Fibroblast of upper back skin (primary cell): ENCODE measurements around the gene GET4.

Experiments
- DNase-seq: peaks from one replicate; pipeline ENCODE4 v3.0.0-alpha.2; 2013

GET4 gene

DNA sequence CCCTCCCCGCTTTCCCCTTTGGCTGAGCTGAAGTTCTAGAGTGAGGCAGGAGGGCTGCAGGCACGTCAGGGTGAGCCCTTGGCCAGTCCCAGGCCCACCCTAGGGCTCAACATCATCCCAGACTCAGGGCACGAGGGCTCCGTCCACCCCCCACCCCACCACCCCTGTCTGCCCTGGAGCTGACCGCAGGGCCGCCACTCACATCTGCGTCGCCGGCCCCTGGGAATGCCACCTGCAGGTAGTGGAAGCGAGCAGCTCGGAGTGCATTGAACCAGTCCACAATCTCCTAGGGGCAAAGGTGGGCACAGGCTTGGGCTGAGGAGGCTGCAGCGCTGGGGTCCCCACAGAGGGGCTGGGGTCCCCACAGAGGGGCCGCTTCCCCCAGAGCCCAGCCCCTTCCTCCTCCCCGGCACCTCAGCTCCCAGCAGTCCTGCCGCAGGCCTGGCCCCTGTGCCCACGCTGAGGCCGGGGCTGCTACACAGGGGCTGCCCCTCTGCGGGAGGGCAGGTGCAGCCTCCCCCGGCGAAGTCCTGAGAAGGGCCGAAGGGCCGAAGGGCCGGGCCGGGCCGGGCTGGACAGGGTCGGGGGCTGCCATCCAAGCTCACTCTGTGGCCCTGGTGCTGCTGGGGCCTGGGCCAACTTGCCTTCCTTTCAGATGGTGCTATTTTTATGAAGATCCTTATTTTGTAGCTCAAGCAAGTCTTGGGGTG, 24.1 kb downstream of the GET4 start:
- no peak for DNase-seq

DNA sequence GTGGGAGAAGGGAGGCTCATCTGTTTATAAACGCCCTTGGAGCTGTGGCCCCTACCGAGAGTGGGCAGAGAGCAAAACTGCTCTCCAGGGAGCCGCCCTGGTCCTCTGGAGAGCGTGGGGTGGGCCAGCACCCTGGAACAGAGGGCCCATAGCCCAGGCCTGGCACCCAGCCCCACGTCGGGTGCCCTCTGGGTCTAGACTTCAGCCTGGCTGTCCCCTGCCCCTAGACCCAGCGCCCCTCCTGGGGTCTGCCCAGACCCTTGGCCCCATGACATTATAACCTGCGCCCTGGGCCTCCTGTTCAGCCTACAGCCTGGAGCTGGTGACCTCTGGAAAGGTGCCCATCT, 24.7 kb downstream of the GET4 start:
- DNase-seq: no peak

- DNase-seq: peak; percentile 79
These were observed 25.2 kb downstream of the GET4 start for GRCh38 chr7:901388-902154.

GRCh38 chr7:902996-903395, 26.6 kb downstream of the GET4 start:
- no peak for DNase-seq

DNA sequence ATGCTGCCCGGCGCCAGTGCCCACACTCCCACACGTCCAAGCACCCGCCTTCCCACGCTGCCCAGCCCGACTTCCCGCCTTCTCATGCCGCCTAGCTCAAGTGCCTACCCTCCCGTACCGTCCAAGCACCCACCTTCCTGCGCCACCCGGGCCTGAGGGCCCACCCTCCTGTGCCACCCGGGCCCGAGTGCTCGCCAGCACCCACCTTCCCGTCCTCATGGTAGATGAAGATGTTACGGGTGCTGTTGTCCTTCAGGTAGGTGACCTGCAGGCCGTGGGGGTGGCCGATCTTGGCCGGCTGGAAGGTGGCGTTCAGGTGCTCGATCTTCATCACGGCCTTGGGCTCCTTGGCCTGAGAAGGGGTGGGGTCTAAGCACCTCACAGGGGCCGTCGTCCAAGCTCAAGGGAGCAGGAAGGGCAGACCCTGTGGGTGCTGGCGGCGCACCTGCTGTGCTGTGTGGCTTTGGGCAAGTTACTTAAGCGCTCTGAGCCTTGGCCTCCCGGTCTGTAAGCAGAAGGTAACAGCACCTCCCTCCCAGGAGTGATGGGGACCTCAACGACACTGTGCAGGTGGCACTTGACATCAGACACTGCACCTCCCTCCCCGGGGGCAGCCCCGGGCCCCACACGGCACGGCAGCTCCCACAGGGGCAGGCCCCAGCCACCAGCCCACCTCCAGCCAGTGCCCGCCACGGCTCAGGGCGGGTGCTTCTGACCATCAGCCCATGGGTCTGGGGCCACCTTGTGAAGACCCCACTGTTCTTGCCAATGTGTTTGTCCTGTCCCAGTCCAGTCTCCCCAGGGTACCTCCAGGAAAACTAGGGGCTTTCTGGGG, 27.8 kb downstream of the GET4 start:
- no peak for DNase-seq

DNA sequence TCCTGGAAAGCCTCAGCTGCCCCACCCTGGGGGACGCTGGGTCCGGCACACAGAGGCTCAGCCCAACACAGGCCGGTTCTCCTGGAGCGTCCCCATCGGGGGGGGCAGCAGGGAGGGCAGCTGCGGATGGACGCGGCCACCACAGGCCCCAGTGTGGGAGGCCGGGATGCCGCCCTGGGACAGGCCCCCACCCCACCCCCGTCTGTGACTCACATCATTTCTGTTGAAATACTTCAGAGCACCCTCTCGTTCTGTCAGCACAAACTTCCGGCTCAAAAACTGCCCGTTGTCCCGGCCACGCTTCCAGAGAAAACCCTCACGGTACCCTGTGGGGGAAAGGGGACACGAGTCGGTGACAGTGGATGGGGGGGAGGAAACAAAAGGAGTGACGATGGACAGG, 28.5 kb downstream of the GET4 start:
- DNase-seq: peak; percentile 10

GRCh38 chr7:906776-907157, 30.4 kb downstream of the GET4 start:
- DNase-seq: no peak

- DNase-seq: no peak
These were observed 31.0 kb downstream of the GET4 start for GRCh38 chr7:907158-907980.

- DNase-seq: no peak
These were observed 31.8 kb downstream of the GET4 start for GRCh38 chr7:908159-908581.

- DNase-seq: peak; percentile 28
These were observed 32.4 kb downstream of the GET4 start for GRCh38 chr7:908591-909357.

DNA sequence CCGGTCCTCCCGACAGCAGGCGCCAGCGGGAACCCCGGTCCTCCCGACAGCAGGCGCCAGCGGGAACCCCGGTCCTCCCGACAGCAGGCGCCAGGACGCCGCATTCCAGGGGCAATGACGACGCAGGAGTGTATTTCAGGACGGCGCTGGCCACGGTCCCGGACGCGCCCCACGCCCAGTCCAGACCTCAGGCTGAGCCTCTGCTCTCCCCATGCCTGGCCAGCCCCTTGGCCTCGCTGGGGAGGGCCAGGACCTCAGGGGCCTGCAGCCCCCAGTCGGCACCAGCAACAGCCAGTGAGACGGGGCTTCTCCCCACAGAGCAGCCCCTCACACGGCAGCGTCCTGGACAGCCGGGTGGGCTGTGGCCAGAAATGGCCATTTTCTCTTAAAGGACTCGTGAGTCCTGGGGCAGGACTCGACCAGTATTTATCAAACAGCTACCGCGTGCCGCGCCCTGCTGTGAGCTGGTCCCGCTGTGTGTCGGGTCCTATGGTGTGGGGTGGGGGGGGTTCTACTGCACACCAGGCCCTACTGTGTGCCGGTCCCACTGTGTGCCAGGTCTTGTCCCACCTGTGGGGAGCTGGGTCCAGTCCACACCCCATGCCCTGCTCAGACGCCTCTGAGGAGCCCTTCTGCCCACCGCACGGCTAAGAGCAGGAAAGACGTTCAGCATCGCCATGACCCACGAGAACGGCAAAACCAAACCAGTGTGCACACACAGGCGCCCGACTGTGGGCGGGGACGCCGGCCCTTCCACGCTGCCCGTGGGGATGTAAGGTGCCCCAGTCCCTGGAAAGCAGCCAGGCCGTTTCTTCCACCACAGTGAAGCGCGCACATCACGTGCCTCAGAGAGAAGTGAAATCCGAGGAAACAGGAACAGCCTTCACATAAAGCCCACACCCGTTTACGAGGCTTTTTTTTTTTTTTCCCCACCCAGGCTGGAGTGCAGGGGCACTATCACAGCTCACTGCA, 33.3 kb downstream of the GET4 start:
- peak; percentile 34 for DNase-seq

DNA sequence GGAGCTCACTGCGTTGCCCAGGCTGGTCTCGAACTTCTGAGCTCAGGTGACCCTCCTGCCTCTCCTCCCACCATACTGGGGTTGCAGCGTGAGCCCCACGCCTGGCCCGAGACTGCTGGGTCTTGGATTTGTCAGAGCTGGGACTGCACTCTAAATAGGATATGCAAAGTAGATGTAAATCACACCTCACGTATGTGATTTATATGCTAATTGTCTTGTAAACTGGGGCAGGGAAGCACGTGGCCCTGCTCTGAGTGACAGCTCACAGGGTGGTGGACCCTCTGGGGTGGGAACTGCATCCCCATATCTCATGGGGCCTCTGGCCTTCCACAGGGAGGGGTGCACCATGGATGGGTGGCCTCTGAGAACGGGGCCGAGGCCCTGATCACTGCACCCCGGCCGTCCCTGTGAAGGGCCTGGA, 34.1 kb downstream of the GET4 start:
- no peak for DNase-seq

DNA sequence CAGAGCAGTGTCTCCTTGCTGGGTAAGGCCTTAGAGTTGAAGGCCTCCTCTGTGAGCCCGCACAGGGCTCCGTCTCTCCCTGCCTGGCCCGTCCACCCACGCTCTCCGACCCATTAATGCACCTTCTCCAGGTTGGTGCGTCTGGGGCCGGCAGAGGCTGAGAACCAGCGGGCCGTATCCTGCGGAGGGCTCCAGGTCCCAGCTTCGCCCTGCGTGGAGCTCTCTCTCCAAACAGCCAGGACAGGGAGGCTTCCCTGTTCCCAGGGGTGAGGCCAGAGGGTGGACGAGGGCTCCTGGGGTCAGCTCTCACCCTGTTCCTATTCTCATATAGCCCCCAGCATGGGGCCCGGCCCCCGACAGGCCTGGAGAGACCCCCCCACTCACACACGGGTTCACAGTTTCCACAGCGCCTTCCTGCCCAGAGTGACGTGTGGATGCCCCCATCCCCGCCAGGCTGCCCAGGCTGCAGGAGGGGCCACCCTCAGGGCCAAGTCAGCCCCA, 34.6 kb downstream of the GET4 start:
- DNase-seq: no peak

GRCh38 chr7:911791-912480, 35.6 kb downstream of the GET4 start:
- DNase-seq: no peak

DNA sequence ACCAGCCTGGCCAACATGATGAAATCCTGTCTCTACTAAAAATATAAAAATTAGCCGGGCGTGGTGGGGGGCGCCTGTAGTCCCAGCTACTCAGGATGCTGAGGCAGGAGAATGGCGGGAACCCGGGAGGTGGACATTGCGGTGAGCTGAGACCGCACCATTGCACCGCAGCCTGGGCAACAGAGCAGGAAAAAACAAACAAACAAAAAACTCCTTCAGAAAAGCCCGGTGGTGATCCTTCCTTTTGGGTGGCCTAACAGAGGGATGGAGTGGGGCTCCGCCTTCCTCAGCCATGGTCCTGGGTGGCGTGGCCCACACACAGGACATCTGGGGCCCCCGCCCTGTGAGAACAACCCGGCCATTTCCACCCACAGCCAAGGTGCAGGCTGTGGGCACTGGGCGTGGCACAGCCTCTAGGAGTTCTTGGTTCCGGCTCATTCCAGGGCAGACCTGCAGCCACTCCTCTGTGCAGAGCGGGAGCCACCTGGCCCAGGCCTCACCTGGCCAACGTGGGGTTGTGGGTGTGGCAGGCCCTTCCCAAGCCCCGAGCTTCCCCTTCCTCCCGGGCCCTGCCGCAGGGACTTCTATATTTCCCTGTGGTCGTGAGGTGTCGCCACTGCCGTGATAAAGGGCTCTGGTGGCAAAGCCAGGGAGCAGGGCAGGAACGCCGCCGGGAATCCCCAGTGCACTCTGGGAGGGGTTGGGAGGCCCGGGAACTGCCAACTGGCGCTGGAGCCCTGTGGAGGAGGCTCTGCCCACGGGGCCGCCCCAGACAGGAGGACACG, 37.6 kb downstream of the GET4 start:
- DNase-seq: no peak

GRCh38 chr7:914521-915194, 38.3 kb downstream of the GET4 start:
- DNase-seq: no peak

GRCh38 chr7:915291-916218, 39.2 kb downstream of the GET4 start:
- DNase-seq: no peak
